Adrenal gland (tissue), 5 donors: ENCODE results near the gene ARFGAP1.

Source experiments
- CTCF ChIP-seq, 6 experiments: fragments of 450-650 bp in 4 of 6; fragments of 200-600 bp in 2 of 6; sonication (generic) in 1 of 6; IDR thresholded peaks; 1 replicate in 5 of 6; 2 replicates in 1 of 6; pipeline versions ENCODE4 v1.5.1 to v1.8.0; 2016 to 2021; ENCODE audit warnings: antibody characterized with exemption in 6 of 6, mild to moderate bottlenecking in 2 of 6, moderate library complexity in 1 of 6
- POLR2A ChIP-seq, 2 donors: fragments of 450-650 bp; IDR thresholded peaks; one replicate each; pipeline ENCODE4 v1.6.1; 2017; ENCODE audit warnings: antibody characterized with exemption in 2 of 2, mild to moderate bottlenecking in 2 of 2, moderate library complexity in 1 of 2
- donor health status: DM: no; HTN: no; CAD: no.

DNA sequence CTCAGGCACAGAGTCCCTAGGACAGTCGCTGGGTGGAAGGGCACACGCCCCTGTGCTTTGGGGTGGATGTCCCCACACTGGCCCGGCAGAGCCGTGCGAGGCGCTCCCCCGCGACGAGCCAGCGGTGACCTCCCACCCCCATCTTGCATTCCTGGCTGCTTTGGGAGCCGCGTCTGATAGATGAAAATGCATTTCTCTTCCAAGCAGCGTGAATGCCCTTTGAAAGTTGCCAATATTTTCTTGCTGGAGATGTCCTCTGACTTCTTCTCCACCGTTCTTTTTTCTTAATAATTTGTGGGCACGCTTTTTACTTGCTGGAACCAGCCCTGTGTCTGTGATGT lies 50.3 kb downstream of the ARFGAP1 start:
- TF ChIP-seq POLR2A (IDR thresholded peaks at IDR 0.05), result no peak
- TF ChIP-seq CTCF (IDR thresholded peaks at IDR 0.05), result no peak
